Epithelial cell of prostate (primary cell): ENCODE data around the gene TRPM2.

Experiments used
- DNase-seq: peaks from one replicate; pipeline ENCODE4 v3.0.0-alpha.2; 2011; ENCODE audit warnings: low read depth, low spot score
- H3K27ac ChIP-seq: fragments of 450-650 bp; 2 replicates; pipeline ENCODE4 v1.5.1; 2017; ENCODE audit warnings: mild to moderate bottlenecking

Gene TRPM2

DNA sequence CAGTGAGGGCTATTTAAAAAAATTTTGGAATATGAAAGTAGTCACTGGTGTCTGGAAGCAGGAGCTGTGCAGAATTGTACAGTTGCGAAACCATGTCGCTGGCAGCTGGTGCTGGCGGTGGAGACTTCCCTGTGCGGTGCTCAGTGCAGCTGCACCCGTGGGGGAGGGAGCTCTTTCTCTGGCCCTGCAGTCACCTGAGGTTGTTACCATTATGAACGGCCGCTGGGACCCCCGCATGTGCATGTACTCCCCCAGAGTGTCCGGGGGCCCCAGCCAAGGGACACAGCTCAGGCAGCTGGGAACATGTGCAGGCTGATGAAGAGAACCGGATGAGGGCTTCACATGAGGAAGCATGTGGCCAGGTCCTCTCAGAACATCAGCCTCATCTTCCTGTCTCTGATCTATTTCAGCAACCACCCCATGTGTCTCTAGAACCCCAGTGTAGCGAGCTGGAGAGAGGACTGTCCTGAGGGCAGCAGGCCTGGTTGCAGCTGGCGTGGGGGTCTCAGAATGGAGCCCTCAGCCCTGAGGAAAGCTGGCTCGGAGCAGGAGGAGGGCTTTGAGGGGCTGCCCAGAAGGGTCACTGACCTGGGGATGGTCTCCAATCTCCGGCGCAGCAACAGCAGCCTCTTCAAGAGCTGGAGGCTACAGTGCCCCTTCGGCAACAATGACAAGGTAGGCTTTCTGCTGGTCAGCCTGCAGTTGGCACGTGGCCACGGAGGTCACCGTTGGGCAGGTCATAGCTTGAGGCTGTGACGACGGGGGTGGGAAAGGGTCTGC lies at the start of gene TRPM2:
TRPM2 (plus strand) TSS at position 431 of the 780 bp plus-strand sequence; CDS start at position 511, 80 bp downstream.
- DNase-seq, result no peak
- H3K27ac ChIP-seq, result no peak within 1 kb of the TSS

DNA sequence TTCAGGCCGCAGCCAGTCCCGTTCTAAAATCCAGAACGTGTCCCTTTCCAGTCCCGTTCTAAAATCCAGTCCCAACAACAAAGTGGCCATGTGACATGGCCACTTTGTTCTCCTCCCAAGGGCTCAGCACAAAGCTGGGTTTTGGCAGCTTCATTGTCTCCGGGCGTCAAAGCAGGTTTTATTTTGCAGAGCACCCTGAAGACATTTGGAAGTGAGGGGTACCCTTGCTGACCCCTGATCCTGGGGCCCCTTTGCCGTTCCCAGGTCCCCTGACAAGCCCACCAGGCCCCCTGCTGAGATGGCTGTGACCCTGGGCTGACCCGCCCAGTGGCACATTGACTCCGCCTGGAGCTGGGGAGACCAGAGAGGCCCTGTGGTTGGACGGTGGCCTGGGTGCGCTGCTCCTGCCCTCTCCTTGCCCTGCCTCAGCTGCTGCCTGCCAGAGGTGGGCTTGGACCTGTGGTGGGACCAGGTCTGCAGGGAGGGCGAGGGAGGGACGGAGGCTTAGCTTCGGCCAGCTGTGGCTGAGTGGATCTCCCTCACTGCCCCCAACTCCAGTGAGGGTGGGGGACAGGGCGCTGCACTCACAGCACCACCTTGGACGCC lies 49.3 kb upstream of the TRPM2 start:
- H3K27ac ChIP-seq, result no peak overlapping the region
- no peak for DNase-seq

DNA sequence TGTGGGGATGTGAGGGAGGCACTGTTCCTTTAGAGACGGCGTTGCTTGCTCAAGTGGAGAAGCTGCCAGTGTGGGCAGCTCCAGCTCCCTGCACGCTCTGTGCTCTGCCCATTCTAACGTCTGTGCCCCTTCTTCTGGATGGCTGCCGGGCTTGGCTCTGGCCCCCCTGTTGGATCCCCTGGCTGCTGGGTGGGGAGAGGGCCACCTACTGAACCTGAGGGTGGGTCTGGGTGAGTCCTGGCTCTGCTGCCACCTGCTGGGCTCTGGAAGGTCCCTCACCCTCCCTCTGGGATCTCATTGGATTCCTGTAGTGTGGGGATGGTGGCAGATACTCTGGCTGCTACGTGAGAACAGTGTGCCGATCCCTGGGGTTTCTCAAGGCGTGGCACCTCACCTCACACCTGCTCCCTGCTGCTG lies 48.5 kb upstream of the TRPM2 start:
- no peak overlapping the region for H3K27ac ChIP-seq
- no peak for DNase-seq

DNA sequence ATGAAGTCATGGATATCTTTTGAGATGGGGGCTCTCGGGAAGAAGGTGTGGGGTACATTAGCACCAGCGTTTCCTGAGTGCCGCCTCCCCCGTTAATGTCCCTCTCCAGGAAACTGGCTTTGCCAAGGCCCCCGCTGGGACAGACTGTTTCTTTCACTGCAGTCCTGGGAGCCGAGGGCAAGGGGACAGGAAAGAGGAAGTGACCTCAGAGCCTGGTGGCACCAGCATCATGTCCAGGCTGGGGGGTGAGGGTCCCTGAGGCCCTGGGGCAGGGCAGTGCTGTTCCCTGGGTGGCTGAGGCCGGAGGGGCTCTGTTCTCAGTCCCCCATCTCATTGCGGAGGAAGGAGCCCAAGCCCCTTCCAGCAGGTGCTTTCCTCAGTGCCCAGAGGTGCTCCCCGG lies 47.7 kb upstream of the TRPM2 start:
- DNase-seq, result no peak

DNA sequence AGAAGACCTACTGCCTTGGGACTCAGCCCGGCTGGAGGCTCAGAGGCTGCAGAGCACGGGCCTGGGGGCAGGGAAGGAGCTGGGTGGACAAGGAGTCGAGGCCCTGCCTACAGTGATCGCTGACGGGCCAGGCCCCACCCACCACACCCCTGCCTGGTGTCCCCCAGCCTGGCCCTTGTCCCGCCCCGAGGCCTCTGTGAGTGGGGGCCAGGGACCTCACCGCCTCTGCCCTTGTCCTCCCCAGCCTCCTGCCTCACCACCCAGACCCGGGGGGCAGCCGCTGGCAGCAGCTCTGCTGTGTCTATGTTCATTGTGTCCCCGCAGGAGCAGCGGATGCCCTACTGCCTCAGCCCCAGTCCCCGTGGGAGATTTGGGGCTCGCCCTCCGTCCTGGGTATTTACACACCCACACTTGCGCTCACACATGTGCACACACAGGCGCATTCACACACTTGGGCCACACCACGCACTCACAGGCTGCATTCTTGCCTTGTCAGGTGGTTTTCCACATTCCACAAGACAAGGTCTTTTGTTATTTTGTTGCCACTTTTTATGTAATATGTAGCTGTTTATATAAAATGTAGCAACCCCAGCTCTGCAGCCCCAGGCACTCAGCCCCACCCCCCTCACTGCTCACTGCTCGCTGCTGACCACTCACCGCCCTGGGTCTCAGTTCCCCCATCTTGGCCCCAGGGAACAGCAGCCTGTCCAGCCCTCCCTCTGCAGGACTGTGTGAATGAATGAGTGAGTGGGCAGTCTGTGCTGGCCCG lies 46.3 kb upstream of the TRPM2 start:
- no peak overlapping the region for H3K27ac ChIP-seq
- no peak for DNase-seq

More for the DNA sequence above, 47.7 kb upstream of the TRPM2 start:
- H3K27ac ChIP-seq, result no peak overlapping the region

DNA sequence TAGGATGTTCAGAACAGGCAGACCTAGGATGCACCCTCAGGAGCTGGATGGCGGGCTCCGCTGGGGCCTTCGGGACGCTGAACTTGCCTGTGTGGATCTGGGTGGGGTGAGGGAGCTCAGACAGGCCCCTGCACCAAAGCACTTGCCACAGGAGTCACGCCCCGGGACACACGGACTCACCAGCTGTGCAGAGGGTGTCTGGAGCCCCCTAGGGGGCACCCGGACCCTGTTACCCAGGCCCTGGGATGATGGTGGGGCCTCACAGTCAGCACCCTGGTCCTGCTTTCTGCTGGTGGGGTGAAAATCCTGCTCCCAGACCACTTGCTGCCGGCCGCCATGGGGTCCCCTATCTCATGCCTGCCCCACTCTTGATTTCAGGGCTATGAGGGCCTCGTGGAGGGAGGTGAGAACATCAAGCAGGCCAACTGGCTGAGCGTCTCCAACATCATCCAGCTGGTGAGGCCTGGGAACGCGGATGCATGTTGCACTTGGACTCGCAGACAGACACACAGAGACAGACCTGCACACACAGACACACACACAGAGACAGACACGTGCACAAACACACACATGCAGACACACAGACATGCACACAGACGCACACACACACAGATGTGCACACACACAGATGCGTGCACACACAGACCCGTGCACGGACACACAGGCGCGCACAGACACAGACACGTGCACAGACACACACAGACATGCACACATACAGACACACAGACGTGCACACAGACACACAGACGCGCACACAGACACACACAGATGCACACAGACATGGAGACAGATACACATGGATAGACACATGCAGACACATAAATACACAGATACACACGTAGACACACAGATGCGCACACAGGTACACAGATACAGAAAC lies 42.6 kb upstream of the TRPM2 start:
- no peak for DNase-seq
- H3K27ac ChIP-seq, result no peak overlapping the region

DNA sequence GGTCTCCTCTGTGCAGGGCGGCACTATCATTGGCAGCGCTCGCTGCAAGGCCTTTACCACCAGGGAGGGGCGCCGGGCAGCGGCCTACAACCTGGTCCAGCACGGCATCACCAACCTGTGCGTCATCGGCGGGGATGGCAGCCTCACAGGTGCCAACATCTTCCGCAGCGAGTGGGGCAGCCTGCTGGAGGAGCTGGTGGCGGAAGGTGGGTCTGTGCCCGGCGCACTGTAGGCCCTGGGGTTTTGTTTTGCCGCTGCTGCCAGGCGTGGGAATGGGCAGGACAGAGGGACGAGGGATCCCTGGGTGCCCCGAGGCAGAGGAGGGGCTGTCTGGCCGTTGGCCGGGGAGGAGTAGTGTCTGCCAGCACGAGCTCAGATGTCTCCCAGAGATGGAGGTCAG lies 41.3 kb upstream of the TRPM2 start:
- DNase-seq, result no peak
- H3K27ac ChIP-seq, result no peak overlapping the region

DNA sequence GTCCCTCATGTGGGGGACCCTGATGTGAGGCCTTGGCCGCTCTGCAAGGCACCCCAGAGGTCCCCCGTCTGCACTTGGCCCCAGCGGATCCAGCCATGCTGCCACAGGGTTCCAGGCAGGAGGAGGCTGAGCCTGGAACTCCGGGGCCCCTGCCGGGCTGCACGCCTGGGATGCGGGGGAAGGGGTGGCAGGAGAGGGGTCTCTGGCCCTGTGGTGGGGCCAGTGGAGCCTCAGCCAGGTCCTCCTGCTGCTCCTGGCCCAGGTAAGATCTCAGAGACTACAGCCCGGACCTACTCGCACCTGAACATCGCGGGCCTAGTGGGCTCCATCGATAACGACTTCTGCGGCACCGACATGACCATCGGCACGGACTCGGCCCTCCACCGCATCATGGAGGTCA lies 40.7 kb upstream of the TRPM2 start:
- DNase-seq, result no peak
- H3K27ac ChIP-seq, result no peak overlapping the region

DNA sequence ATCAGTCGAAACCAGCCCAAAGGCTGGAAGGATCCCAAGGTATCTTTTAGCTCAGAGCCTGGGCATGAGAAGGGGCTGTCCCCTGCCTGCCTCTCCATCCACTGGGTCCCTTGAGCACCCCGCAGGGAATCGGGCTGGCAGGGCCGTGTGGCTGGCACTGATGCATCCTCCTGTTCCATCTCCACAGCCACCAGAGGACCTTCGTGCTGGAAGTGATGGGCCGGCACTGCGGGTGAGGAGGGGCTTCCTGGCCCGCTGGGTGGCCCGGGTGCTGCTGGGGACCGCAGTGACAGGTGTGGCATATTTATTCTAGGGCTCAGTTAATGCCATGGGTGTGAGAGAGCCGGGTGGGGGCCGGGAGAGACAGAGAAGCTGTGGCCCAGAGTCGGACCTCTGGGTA lies 40.0 kb upstream of the TRPM2 start:
- DNase-seq, result no peak
- H3K27ac ChIP-seq, result no peak overlapping the region

DNA sequence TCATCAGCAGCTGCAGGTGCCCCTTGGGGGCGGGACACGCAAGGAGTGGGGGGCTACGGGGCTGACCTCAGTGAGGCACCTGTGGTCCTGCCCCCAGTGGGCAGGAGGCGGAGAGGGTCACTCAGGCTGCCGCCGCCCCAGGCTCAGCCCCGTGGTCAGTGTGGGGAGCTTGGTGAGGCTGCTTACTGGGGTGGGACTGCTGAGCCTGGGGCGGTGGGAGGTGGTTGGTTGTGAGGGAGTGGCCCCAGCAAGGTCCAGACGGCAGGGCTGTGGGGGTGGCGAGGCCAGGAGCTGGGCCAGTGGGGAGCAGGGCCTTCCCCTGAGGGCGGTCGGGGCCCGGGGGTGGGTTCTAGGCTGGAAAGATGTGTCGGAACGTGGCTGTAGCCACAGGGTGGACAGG lies 39.3 kb upstream of the TRPM2 start:
- no peak overlapping the region for H3K27ac ChIP-seq
- no peak for DNase-seq

DNA sequence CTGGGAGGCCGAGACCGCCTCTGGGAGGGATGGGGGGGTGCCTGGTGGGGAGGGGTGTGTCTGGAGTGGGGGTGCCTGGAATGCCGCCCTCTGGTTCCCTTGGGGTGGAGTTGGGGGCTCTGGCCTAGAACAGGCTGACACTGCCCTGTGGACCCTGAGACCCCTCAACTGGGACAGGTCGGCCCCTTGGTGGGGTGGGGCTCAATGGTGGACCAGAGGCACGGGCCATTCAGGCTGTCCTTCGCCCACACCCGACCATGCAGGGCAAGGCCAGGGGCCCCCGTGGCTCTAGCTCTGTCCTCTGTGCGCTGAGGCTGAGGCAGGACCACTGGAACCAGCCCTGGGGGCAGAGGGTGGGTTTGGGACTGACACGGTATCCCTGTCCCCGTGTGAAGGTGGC lies 38.9 kb upstream of the TRPM2 start:
- H3K27ac ChIP-seq, result no peak overlapping the region
- DNase-seq, result no peak

DNA sequence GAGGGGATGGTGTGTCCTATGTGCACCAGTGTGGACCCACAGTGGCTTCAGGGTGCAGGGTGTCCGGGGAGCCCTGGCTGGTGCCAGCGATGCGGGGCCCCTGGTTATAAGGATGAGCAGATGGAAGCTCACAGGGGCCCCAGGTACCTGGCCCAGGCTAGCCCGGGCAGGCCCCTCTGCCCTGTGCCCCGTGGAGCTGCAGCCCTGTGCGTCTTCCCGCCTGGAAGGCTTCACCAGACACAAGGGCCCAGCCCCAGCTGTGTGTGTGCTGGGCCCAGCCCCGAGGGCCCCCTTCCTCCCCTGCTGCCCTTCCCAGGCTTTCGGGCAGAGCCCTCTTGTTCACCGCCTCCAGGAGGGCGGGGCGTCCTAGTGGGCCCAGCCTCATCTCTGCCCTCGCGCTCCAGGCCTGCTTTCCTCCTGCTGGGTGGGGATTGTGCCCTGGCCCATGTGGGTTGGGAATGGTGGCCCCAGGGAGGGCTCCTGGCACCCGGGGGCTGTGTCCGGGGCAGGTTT lies 37.7 kb upstream of the TRPM2 start:
- no peak overlapping the region for H3K27ac ChIP-seq
- DNase-seq, result no peak

DNA sequence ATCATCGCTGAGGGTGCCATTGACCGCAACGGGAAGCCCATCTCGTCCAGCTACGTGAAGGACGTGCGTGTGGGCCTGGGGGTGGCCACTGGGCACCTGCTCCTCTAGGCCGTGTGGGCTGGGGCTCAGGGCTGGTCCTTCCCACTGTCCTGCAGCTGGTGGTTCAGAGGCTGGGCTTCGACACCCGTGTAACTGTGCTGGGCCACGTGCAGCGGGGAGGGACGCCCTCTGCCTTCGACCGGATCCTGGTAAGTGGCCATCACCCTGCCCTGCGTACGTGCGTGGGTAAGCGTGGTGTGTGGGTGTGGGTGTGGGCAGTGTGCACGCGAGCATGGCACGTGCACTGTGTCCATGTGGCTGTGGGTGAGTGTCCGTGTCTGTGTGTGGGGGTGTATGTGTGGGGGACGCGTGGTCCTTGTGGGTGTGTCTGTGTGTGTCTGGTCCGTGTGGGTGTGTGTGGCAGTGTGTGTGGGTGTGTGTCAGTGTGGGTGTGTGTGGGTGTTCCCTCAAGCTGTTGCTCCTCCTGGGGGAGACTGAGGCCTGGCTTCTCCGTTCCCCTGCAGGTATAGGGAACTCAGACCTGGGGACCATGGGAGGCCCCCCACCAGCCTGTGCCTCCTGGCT lies 37.0 kb upstream of the TRPM2 start:
- DNase-seq, result no peak
- no peak overlapping the region for H3K27ac ChIP-seq

DNA sequence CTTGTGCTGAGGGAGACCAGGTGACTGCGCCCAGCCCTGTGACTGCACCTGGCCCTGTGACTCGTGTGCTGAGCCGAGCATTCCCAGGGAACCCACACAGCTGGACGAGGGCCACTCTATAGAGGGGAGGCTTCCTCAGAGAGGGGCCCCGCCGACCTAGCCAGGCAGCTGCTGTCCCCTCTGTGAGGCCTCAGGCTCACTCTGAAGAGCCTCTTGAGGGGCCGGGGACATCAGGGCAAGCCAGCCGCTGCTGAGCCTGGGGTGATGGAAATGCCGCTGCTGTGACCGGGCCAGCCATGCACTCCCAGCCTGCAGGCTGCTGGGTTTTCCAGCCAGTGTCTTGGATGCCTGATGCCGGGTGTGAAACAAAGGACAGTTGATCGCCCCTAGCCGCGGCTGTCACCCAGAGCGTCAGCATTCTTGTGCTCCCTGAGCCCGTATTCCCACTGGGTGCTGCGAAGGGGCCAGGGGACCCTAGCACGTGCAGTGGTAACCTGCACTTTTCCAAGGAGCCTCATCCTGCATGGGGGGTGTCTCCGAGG lies 36.1 kb upstream of the TRPM2 start:
- H3K27ac ChIP-seq, result no peak overlapping the region
- DNase-seq, result no peak

DNA sequence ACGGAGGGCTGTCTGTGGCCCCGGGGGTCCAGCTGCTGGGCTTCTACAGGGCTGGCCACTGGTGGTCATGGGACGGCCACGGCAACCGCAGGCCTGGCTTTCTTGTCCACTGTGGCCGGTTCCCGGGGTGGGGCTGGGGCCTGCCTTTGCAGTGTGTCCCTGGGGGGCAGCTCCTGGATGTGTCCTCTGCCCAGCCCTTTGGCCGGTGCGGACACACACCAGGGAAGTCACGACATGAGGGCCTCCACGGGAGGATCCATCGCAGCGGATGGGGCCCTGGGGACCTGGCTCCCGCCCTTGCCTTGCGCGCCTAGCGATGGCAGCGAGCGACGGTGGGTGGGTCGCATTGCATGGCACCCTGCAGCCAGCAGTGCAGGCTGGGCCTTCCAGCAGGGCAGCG lies 35.5 kb upstream of the TRPM2 start:
- no peak for DNase-seq
- H3K27ac ChIP-seq, result no peak overlapping the region

DNA sequence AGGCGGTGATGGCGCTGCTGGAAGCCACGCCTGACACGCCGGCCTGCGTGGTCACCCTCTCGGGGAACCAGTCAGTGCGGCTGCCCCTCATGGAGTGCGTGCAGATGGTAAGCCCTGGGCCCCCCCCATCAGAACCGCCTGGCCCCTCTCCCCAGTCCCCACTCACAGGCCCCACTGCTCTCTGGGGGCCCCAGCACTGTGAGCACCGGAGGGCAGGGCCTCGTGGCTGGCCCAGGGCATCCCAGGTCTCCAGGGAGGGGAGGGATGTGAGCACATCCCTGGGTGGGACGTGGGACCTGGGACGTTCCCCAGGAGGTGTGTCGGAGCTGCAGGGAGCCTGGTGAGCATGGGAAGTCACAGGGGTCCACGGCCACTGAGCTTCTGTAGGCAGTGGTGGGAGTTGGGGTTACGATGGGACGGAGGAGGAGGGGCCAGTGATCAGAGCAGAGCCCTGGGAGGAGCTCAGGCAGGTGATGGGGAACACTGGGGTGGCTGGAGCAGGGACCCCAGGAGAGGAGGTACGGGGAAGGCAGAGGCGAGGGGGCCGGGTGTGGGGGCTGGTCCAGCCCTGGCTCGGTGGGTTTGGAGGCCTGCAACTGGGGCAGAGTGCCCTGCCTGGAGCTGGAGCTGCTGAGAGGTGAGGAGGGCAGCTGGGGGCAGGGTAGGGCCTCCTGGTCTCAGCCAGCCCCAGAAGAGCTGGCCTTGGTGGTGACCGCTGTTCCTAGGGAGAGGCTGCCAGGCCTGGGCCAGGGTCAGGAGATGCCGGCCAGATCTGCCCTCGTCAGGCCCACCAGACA lies 34.7 kb upstream of the TRPM2 start:
- H3K27ac ChIP-seq, result no peak overlapping the region
- DNase-seq, result no peak

DNA sequence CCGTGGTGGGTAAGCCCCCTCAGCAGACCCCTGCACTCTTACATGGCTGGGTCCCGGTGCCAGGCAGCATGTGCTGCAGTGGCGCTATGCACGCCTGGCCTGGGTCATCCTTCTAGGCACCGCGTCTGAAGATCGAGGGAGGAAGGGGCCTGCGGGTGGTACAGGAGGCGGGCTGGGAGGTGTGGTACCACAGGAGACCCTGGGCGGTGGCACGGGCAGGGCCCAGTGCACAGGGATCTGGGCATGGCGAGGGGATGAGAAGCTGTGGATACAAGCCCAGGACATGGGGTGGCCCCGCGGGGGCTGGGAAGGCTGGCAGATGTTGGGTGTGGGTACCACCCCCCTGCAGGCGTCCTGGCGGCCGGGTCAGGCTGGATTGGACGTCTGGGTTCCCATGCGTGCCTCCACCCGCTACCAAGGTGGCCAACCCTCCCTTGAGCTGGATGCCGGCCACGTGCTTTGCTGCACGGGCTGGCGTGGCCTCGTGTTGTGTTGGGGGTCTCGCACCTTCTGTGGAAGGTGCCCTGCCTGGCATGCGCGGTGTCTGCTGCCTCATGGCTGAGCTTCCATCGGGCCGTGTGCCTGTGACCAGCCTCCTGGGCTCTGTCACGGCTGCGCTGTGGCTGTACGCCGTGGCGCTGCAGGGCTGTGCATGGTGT lies 33.9 kb upstream of the TRPM2 start:
- no peak overlapping the region for H3K27ac ChIP-seq
- no peak for DNase-seq

DNA sequence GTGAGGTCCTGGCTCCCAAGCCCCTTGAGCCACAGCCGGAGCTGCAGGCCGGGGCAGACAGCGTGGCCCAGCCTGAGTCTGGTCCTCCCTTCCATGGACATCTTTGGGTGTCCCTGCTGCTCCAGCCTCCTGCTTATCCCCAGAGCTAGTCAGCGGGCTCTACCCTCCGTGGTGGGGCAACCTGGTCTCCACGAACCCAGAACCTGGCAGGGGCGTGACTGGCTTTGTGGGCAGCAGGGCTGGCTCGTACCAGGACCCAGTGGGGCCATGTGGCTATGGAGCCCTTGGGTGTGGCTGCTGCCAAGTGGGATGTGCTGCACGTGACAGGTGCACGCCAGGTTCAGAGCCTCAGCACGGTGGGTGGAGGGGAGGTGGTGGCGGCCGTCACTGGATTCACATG lies 32.6 kb upstream of the TRPM2 start:
- no peak for DNase-seq
- no peak overlapping the region for H3K27ac ChIP-seq
